Suprapubic skin (tissue), 3 donors: Measurements from ENCODE around the gene KAZALD1.

ENCODE experiments used
- POLR2AphosphoS5 ChIP-seq, 3 donors: sonication (generic); formaldehyde crosslinking; IDR thresholded peaks; one replicate each; pipeline ENCODE4 v1.6.1; 2017; ENCODE audit warnings: antibody characterized with exemption in 3 of 3
- TF ChIP-seq, protein P1 (sequence below), 2 donors: fragments of 200-600 bp in 1 of 2; fragments of 450-650 bp in 1 of 2; sonication (generic) in 1 of 2; IDR thresholded peaks; one replicate each; pipeline ENCODE4 v1.5.1; 2016 to 2019; ENCODE audit warnings: antibody characterized with exemption in 2 of 2, mild to moderate bottlenecking in 1 of 2, moderate library complexity in 1 of 2

DNA sequence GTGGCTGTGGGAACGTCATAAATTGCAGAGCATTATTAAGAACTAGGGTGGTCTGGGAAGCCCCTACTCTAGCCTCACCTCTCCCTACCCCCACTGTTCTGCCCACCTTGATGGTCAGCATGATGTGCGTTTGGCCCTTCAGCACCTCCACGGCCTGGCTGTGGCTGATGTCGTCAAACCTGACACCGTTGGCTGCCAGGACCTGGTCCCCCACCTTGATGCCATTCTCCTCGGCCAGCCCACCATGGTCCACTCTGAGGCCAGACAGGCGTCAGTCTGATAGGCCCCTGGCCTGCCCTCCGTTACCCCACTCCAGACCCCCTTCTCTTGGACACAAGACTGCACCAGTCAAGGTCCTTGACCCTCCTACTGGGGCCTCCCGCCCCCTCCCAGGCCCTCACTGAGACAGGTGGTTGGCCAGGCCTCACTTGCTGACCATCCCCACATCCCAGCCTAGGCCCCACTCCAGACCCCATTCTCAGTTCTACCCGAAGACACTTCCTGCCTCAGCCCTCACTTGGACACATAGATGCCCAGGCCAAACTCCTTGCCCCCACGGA, 40.0 kb upstream of the KAZALD1 start:
- TF ChIP-seq POLR2AphosphoS5 (IDR thresholded peaks at IDR 0.05) = no peak
- TF ChIP-seq, protein P1, sequence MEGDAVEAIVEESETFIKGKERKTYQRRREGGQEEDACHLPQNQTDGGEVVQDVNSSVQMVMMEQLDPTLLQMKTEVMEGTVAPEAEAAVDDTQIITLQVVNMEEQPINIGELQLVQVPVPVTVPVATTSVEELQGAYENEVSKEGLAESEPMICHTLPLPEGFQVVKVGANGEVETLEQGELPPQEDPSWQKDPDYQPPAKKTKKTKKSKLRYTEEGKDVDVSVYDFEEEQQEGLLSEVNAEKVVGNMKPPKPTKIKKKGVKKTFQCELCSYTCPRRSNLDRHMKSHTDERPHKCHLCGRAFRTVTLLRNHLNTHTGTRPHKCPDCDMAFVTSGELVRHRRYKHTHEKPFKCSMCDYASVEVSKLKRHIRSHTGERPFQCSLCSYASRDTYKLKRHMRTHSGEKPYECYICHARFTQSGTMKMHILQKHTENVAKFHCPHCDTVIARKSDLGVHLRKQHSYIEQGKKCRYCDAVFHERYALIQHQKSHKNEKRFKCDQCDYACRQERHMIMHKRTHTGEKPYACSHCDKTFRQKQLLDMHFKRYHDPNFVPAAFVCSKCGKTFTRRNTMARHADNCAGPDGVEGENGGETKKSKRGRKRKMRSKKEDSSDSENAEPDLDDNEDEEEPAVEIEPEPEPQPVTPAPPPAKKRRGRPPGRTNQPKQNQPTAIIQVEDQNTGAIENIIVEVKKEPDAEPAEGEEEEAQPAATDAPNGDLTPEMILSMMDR (IDR thresholded peaks at IDR 0.05) = no peak
